NCI-H1930 (cell line): ENCODE results near the gene USP5.
"Not testable (repeated sequence)": the region's sequence is repeated elsewhere in the genome, so short reads cannot be mapped to it uniquely, and the experiment has no call there.

Experiments
- DNase-seq, 2 experiments: peaks; one replicate each; lab custom pipeline; 2025; lab: John Stamatoyannopoulos, UW

The USP5 gene

DNA sequence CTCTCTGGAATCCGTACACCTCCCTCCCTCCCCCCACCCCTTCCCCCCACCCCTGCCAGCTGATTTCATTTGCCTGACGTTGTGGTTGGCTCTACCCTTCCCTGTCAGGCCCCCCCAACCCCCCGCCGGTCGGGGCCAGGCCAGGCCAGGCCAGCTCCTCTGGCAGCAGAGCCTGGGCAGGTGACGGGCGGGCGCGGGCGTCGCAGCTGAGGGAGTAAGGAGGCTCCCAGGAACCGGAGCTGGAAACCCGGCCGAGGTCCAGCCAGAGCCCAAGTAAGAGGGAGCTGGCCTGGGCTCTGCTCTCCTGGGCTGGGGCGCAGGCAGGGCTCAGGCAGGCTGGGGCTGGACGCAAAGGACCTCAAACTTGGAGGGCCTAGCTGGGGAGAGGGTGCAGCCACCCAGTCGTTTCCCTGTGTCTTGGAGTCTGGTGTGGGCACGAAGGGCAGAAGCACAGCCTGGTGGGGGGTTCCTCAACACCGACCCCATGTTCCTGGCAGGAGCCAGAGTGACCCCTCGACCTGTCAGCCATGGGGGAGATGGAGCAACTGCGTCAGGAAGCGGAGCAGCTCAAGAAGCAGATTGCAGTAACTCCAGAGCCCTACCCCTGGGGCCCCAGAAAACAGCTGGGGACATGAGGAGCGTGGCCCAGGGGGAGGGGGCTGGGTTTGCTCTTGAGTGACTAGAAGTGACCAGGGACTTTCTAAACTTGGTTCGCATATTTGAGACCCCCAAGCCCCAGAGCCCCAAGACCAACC lies 11.0 kb upstream of the USP5 start, which contains the start of gene GNB3:
GNB3 (plus strand) TSS at position 165 of the 755 bp plus-strand sequence; CDS start at position 528, 363 bp downstream.
- no peak for DNase-seq

DNA sequence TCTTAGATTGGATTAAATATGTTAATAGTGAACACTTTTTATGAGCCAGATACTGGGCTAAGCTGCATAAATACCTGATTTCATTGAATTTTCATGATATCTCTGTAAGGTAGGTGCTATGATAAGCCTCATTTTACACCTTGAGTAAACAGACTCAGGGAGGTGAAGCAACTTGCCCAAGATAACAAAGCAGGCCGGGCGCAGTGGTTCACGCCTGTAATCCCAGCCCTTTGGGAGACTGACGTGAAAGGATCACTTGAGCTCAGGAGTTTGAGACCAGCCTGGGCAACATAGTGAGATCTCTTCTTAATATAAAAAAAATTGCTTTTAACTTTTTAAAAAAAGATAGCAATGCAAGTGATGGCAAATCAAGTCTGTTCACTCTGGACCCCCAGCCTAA lies 9.9 kb upstream of the USP5 start:
- no peak for DNase-seq

DNA sequence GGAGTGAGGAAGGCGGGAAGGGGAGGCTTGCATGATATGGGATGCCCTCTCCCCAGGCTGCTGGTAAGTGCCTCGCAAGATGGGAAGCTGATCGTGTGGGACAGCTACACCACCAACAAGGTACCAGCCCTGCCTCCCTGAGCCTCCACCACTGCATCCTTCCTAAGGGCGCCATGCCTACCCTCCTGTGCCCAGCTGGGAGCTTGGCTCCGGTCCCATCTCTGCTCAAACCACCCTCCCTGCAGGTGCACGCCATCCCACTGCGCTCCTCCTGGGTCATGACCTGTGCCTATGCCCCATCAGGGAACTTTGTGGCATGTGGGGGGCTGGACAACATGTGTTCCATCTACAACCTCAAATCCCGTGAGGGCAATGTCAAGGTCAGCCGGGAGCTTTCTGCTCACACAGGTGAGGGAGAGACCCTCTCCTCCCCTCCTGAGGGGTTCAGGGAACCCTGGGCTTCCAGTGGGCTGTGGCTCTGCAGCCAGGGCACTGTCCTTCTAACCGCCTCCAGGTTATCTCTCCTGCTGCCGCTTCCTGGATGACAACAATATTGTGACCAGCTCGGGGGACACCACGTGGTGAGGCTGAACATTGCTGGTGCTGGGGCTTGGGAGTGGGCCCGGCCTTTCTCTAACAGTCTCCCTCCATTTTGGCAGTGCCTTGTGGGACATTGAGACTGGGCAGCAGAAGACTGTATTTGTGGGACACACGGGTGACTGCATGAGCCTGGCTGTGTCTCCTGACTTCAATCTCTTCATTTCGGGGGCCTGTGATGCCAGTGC lies 8.6 kb upstream of the USP5 start:
- DNase-seq = no peak

DNA sequence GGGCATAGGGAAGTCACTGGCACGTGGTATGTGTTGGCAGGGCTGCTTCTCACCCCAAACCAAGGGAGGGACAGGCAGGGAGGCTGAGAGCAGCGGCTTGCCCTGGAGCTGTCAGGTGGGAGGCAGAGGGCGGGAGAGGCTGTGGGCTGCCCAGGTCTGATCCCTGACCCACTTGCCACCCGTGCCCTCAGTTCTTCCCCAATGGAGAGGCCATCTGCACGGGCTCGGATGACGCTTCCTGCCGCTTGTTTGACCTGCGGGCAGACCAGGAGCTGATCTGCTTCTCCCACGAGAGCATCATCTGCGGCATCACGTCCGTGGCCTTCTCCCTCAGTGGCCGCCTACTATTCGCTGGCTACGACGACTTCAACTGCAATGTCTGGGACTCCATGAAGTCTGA lies 6.6 kb upstream of the USP5 start:
- DNase-seq = no peak

DNA sequence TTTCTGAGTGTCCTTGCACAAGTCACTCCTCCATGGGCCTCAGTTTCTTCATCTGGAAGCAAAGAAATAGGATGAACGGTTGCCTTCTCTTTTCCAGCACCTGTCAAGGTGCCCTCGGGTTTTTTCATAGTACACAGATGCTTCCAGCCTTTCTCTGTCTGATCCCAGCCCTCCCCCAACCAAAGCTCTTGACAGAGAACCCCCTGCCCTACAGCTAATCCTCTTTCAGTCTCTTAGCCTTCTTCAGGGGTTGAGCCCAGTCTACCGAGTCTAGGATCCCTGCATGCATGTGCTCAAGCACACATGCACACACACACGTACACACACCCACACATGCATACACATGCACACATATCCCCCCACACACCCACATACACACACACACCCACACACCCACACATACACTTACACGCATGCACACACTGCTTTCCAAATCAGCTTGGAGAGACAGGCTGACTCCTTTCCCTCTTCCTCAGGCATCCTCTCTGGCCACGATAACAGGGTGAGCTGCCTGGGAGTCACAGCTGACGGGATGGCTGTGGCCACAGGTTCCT lies 5.6 kb upstream of the USP5 start:
- no peak for DNase-seq

DNA sequence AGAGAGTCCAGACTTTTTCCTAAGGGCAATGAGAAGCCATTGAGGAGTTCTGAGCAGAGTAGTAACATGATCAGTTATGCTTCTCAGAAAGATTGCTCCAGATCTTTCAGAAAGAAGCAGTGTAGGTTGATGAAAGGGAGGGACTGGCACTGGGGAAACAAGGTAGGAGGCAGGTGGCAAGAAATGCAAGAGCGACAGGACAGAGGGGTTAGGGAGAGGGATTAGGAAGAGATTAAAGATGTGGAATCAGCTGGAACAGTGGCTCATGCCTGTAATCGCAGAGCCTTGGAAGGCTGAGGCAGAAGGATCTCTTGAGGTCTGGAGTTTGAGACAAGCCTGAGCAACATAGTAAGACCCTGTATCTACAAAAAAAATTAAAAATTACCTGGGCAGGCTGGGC lies 4.3 kb upstream of the USP5 start:
- DNase-seq = no peak

DNA sequence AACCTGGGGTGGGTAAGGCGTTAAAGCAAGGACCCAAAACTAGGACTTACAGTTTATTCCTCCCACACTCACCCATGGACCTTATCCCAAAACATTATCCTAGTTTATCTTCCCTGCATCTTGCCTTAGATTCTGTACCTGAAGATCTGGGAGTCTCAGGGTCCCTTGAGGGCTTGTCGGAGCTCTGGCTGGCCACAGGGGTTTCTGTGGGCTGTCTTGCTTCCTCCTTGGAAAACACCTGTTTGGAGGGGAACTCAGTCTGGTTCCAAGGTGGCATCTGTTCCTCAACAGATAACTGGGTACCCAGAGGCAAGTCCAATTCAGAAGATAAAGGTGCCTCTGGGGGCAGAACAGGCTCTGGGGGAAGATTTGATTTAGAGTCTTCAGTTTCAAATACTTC lies 2.5 kb upstream of the USP5 start:
- no peak for DNase-seq

DNA sequence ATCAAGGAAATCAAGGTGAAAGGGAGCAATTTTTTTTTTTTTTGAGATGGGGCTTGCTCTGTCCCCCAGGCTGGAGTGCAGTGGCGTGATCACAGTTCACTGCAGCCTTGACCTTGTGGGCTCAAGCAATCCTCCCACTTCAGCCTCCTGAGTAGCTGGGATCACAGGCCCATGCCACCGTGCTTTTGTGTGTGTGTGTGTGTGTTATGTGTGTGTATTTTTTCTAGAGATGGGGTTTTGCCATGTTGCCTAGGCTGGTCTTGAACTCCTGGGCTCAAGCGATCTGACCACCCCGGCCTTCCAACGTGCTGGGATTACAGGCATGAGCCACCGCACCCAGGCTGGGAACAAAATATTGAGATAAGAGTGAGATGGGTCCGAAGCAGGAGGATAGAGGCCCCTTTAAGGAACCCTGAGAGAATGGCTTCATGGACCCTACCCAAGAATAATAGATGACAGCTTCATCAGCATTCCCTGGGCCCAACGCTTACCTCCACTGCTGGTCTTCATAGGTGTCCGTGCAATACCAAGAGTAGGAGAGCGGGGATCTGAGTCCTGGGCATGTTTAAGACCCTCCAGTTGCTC lies 1.9 kb upstream of the USP5 start:
- DNase-seq = no peak

DNA sequence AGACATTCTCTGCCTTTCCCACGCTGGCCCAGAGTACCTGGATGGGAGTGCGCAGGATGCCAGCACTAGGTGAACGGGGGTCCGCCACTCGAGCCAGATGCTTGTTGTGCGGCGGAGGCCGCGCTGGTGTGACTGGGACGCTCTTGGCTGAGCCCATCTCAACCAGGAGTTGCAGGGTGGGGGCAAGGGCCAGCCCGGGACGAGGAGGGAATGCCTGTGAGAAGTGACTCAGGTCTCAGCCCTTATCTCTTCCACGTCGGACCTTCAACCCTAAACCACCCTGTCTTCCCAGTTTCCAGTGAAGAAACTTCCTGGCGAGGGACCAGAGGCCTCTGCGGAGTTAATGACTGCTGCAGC lies 1.2 kb upstream of the USP5 start:
- DNase-seq = no peak

DNA sequence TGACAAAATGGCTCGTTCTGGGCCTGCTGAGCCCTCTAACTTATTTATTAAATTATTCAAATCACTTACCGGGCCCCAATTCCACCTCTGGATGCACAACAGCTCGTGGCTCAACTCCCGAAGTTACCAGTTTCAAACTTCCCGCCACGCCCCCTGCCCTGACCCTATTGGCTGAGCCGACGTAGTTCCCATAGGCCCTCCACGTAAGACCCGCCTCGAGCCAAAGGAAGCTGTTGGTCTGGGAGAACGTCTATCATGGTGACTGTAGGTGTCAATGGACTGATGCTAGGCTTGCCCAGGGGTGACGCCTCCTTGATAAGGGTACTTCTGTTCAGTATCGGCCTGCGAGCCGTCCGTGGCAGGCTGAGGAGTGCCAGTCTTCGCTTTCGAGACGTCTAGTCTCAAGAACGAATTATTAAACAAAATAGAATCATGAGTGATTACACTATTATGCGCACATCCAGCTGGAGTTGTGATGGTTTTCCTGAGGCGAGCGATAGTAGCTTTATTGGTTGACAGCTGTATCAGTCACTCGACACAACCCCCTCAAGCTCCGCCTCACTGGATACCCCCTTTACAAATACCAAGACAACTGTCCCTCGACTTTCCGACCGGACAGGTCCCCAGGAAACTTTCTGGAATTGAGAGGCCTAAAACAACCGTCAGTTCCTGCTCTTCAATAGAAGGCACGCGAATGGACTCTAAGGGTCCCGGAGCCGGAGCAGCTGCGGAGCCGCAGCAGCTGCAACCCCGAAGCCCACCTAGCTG lies 613 bp upstream of the USP5 start, which contains the start of gene CDCA3:
CDCA3 (minus strand) TSS at position 134 of the 768 bp plus-strand sequence. CDS start 334 bp downstream, outside the sequence.
- DNase-seq = peak; percentile 97 to 98

DNA sequence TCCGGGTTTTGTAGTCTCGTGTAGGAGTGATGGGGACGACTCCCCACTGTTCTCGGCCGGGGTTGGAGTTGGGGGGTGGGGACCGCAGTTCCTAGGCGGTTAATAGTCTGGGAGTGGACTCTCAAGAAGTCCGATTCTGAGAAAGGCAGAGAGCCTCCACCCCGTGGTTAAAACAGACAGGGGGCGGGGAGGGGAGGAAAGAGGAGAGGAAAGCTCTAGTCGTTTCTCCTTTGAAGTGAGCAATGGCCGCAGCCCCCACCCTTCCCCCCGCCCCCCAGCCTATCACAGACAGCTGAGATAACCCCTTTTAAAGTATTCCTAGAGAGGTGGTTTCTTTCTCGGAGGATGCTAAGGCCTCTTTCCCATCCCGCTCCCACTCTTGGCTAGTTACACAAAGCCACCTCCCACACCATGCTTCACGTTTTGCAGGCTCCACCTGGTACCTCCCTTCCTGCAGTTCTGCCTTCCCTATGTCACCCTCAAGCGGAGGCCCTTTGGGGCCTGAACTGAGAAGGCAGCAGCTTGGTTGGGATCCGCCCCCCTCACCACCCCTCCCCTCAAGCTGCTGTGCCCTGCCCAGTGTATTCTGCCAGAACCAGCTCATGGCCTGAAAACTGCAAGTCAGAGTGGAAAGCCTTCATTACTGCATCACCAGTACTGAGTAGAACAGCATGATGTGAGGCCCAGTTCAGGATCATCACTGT lies 853 bp downstream of the USP5 start:
- DNase-seq = no peak

DNA sequence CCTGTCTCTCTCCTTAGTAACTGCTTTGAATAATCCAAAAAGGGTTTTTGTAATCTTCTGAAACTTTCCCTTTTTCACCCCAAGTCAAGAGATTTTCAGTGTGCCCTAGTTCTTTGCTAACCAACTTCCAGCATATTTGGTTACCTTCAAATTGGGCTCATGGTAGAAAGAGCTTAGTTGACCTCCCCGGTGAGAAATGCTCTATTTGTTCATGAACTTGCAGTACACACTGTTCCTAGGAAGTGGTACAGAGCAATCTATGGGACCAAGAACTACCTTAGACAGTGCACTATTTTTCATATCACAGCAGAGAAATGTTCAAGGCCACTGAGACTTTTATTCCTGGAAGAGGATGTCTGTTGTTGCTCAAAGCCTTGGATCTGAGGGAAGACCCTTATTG lies 1.7 kb downstream of the USP5 start:
- DNase-seq = no peak

DNA sequence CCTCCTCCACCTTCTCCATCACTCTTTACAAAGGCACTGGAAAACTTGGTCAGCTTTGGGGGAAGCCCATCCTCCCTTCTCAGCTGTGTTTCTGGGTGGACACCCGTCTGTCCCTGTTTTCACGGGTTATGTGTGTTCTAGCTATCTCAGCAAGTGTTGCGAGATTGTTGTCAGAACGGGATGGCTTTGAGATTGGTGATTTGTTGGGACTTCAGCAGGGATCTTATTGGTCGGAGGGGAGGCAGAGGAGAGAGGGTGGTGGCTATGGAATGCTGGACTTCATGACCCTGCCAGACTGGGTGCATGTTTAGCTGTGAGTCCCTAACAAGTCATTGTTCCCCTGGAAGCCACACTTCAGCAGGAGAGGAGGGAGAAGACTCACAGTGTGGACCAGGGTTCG lies 2.1 kb downstream of the USP5 start:
- DNase-seq = no peak

DNA sequence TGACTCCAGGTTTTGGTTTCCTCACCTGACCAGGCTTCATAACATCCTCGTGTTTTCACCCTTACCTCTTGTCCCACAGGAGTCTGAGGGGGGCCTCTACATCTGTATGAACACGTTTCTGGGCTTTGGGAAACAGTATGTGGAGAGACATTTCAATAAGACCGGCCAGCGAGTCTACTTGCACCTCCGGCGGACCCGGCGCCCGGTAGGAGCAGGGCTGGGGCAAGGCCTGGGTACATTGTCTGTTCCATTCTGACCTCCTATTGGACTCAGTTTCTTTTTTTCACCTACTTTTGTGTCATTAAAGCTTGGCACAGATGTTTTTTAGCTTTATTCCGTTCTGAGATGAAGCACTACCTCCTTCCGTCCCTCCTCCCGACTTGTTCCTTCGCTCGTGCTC lies 3.4 kb downstream of the USP5 start:
- DNase-seq = no peak

DNA sequence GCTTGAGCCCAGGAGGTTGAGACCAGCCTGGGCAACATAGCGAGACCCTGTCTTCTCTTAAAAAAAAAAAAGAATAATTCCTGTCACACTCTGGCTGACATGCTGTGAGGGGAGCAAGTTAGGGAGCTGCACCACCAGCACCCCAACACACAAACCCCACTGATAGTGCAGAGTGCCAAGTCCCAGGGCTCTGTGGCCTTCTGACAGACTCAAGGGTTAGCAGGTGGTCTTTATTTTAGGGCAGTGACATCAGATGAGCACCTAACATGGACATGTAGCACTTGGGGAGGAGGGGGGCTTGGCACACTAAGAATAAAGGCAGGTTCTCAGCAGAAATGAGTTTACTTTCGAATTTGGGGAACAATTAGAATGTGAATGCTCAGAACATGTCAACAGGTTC lies 6.8 kb downstream of the USP5 start:
- DNase-seq = no peak

DNA sequence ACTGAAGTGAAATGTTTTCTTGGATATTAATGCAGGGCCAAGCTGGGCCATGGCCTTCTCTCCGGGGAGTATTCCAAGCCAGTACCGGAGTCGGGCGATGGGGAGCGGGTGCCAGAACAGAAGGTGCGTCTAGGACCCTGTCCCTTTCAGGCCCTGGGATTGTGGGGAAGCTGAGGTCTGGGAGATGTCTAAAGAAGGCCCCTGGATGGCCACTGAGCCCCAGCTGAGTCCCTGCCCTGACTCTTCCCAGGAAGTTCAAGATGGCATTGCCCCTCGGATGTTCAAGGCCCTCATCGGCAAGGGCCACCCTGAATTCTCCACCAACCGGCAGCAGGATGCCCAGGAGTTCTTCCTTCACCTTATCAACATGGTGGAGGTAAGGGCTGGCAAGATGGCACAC lies 8.2 kb downstream of the USP5 start:
- no peak for DNase-seq

DNA sequence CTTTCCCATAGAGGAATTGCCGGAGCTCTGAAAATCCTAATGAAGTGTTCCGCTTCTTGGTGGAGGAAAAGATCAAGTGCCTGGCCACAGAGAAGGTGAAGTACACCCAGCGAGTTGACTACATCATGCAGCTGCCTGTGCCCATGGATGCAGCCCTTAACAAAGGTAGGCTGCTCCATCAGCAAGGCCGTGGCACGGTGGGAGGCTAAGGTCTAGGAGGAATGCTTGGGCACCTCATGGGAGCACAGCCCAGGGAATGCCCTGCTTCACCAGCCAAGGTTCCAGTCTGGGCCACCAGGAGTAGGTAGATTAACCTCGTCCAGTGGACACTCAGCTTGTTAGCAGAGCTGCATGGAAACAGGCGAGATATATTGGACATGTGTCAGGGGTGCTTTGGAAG lies 9.0 kb downstream of the USP5 start:
- no peak for DNase-seq

DNA sequence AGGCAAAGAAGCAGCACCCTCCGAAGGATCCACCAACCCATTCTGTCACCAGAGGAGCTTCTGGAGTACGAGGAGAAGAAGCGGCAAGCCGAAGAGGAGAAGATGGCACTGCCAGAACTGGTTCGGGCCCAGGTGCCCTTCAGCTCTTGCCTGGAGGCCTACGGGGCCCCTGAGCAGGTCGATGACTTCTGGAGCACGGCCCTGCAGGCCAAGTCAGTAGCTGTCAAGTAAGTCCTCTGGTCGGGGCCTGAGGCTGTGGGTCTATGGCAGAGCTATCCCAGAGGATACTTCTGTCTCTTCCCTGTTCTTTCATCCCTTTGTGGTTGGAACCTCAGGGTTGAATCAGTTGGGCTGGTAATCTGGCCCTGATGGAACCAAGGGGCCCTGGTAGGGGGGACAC lies 9.4 kb downstream of the USP5 start:
- no peak for DNase-seq

DNA sequence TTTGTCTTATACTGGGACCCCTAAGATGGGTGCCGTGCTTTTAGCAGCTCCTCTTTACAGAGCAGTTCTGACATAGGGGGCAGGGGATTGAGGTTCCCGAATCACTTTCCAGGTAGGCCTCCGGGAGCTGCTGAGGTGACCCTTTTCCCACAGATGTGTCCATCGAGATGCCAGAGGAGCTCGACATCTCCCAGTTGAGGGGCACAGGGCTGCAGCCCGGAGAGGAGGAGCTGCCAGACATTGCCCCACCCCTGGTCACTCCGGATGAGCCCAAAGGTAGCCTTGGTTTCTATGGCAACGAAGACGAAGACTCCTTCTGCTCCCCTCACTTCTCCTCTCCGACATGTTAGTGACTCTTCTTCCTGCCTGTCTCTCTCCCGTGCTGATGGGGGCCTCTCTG lies 11.1 kb downstream of the USP5 start:
- no peak for DNase-seq

DNA sequence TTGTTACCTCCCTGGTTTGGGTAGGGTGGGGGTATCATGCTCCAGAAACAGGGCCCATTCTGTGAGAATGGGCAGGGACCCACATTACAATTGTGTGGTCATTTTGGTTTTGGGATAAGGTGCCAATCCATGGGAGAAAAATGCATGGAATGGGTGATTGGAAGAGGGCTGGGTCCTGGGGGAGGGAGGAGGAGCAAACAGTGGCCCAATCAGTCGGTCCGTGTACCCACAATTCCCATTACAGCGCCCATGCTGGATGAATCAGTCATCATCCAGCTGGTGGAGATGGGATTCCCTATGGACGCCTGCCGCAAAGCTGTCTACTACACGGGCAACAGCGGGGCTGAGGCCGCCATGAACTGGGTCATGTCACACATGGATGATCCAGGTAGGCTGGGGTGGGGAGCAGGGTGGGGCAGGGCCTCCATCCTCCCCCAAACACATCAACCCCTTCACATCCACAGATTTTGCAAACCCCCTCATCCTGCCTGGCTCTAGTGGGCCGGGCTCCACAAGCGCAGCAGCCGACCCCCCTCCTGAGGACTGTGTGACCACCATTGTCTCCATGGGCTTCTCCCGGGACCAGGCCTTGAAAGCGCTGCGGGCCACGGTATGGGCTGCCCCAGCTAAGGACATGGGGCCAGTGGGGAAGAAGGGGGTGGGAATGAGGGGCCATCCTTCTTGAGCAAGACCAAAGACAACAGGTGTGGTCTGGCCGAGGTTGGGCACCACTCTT lies 11.8 kb downstream of the USP5 start:
- no peak for DNase-seq

DNA sequence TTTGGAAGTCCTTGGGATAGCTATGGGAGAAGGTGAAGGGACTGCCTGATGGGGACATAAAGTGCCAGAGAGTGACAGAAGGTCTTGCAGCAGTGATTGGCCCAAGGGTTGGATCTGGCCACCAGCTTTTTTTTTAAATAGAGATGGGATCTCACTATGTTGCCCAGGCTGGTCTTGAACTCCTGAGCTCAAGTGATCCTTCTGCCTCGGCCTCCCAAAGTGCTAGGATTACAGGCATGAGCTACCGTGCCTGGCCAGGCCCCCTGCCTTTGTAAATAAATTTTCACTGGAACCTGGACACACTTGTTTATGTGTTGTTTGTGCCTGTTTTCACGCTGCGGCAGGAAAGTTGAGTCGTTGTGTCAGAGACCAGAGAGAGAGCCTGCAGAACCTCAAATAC lies 13.4 kb downstream of the USP5 start:
- DNase-seq = not testable (repeated sequence)
